ENCODE results near the gene EPS8L3.

DNA sequence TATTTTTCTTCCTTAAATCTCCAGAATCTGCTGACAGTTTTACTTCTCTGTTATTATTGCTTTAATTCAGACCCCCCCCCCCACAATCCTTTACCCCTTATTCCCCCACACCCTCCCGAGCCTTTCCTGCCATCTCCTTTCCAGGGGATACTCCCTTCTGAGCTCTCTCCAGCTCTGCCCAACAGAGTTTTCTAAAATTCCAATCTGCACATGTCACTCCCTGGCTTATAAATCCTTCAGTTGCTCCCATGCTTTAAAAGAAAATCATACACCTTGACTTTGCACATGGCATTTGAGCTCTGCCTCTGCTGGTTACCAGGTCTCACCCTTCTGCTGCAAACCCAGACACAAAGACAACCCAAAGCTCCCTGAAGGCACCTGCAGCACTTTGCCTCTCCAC lies 11.7 kb upstream of the EPS8L3 start:
- no peak for TF ChIP-seq POLR2AphosphoS5 (IDR thresholded peaks at IDR 0.05; ENCODE audit: low read depth, low read length)
- no peak for TF ChIP-seq EZH2 (IDR thresholded peaks at IDR 0.05; ENCODE audit: low read depth, low read length, severe bottlenecking)
- TF ChIP-seq EP300 (IDR thresholded peaks at IDR 0.05; ENCODE audit: borderline replicate concordance in 1 of 2, low read depth in 2 of 2, low read length in 2 of 2) = no peak
- TF ChIP-seq, protein P1, sequence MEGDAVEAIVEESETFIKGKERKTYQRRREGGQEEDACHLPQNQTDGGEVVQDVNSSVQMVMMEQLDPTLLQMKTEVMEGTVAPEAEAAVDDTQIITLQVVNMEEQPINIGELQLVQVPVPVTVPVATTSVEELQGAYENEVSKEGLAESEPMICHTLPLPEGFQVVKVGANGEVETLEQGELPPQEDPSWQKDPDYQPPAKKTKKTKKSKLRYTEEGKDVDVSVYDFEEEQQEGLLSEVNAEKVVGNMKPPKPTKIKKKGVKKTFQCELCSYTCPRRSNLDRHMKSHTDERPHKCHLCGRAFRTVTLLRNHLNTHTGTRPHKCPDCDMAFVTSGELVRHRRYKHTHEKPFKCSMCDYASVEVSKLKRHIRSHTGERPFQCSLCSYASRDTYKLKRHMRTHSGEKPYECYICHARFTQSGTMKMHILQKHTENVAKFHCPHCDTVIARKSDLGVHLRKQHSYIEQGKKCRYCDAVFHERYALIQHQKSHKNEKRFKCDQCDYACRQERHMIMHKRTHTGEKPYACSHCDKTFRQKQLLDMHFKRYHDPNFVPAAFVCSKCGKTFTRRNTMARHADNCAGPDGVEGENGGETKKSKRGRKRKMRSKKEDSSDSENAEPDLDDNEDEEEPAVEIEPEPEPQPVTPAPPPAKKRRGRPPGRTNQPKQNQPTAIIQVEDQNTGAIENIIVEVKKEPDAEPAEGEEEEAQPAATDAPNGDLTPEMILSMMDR (IDR thresholded peaks at IDR 0.05; ENCODE audit: control extremely low read depth in 1 of 3, insufficient read depth in 1 of 3, low read depth in 1 of 3, low read length in 3 of 3) = no peak
- no peak for TF ChIP-seq ZNF274 (IDR thresholded peaks at IDR 0.05; ENCODE audit: borderline replicate concordance, extremely low read depth, low read length)
- no peak for TF ChIP-seq POLR2A (IDR thresholded peaks at IDR 0.05; ENCODE audit: control extremely low read depth in 1 of 2, low read depth in 2 of 2, low read length in 2 of 2)
- TF ChIP-seq RFX5 (IDR thresholded peaks at IDR 0.05; ENCODE audit: borderline replicate concordance, low read depth, low read length) = no peak
- TF ChIP-seq SIX5 (IDR thresholded peaks at IDR 0.05; ENCODE audit: low read depth, low read length) = no peak
- TF ChIP-seq, protein P2, sequence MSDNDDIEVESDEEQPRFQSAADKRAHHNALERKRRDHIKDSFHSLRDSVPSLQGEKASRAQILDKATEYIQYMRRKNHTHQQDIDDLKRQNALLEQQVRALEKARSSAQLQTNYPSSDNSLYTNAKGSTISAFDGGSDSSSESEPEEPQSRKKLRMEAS (IDR thresholded peaks at IDR 0.05) = no peak
- no peak for TF ChIP-seq NRF1 (IDR thresholded peaks at IDR 0.05; ENCODE audit: low read depth, low read length)
- TF ChIP-seq SP1 (IDR thresholded peaks at IDR 0.05; ENCODE audit: low read depth, low read length) = no peak

All from H1 (cell line).